ENCODE measurements around the gene CCDC91.

DNA sequence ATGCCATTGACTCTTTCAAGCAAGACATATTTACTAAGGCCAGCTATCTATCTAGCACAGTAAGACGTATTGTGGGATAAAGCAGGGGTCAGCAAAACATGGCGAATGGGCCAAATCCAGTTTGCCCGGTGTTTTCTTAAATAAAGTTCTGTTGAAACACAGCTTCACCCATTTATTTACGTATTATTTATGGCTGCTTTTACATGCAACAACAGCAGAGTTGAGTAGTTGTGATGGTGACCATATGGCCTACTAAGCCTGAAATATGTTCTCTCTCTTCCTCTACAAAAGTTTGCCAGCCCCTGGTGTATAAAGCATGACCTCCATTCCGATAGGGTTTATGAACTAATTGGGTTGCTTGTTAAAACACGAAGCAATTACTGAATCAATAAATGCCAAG lies 322.1 kb downstream of the CCDC91 start:
- TF ChIP-seq EZH2 (IDR thresholded peaks at IDR 0.05) = no peak
- TF ChIP-seq POLR2AphosphoS5 (IDR thresholded peaks at IDR 0.05; ENCODE audit: borderline replicate concordance, low read depth, low read length) = no peak
